Epithelial cell of esophagus (primary cell): ENCODE results near the gene STAB1.

Experiments used
- DNase-seq: peaks from one replicate; pipeline ENCODE4 v3.0.0; 2010; ENCODE audit warnings: low read depth
- H3K4me3 ChIP-seq: 2 replicates; pipeline ENCODE4 v1.5.1; 2011; ENCODE audit warnings: mild to moderate bottlenecking, low read length, control low read depth
- TF ChIP-seq, protein P1 (sequence below): IDR thresholded peaks from 2 replicates; pipeline ENCODE4 v1.5.1; 2011; ENCODE audit warnings: low read depth, mild to moderate bottlenecking, low read length, control low read depth, inconsistent platforms; ENCODE audit not compliant: insufficient read depth; ENCODE audit errors: missing control alignments

The STAB1 gene

DNA sequence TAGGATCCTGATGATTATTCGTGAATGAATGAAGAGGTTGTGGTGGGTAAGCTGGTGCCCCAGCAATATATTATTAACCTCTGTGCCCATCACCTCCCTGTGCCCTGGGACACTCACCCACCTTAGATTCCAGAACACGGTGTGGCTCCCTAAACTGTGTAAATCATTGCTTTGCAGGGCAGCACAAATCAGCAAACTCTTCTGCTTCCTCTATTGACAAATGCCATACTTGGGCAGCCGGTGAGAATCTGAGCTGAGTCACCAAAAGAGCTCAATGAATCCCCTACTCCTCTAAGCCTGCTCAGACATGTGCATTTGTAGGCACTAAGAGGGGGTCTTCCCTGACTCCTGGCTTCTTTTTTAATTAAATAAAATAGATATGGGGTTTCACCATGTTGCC, 57.0 kb downstream of the STAB1 start:
- no peak overlapping the region for H3K4me3 ChIP-seq
- TF ChIP-seq, protein P1, sequence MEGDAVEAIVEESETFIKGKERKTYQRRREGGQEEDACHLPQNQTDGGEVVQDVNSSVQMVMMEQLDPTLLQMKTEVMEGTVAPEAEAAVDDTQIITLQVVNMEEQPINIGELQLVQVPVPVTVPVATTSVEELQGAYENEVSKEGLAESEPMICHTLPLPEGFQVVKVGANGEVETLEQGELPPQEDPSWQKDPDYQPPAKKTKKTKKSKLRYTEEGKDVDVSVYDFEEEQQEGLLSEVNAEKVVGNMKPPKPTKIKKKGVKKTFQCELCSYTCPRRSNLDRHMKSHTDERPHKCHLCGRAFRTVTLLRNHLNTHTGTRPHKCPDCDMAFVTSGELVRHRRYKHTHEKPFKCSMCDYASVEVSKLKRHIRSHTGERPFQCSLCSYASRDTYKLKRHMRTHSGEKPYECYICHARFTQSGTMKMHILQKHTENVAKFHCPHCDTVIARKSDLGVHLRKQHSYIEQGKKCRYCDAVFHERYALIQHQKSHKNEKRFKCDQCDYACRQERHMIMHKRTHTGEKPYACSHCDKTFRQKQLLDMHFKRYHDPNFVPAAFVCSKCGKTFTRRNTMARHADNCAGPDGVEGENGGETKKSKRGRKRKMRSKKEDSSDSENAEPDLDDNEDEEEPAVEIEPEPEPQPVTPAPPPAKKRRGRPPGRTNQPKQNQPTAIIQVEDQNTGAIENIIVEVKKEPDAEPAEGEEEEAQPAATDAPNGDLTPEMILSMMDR = no peak
- DNase-seq = peak; percentile 64

DNA sequence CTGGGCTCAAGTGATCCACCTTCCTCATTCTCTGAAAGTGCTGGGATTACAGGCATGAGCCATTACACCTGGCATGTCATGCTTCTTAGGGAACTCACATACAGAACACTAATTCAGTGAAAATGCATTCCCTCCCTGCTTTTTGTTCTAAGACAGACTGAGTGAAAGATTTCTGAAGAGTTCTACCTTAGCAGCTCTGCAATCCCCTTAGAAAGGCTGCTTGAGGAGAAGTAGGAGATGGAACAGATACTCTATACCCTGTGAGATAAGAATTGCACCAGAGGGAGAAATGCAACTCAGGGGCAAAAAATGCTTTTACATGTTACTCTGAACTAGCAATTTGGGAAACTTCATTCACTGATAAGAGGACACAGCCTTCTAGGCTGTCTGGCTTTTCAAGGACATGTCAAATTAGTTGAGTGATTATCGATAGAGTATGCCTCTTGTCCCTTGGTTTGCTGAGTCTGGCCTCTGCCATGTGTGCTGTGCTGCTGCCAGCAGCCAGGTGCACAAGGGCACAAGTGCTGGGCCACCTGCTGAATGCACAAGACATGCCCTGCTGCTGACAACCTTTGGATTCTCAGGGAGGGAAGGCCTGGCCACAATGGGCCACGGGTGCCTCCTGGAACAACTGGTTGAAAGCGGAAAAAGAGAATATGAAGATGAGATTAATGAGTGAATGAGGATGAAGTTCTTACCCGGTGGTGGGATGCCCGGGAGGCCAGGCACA, 59.1 kb downstream of the STAB1 start:
- no peak overlapping the region for H3K4me3 ChIP-seq
- DNase-seq = no peak
- TF ChIP-seq, protein P1 = no peak

DNA sequence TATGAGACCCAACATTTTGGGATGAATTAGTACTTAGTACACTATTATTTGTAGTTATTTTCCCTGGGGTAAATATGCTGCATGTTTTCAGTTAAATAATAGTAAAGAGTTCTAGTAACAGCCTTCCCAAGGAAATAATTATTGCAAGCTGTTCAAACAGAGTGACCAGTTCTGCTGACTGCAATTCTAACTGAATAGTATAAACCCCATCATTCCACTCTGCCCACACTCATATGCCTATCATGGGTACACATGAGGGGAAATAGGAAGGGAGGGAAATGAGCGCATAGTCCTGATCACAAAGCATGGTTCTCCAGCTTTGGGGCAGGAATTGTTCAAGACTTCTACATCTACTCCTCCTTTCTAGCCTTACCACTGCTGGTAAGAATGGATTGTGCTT, 59.9 kb downstream of the STAB1 start:
- H3K4me3 ChIP-seq = no peak overlapping the region
- no peak for DNase-seq
- TF ChIP-seq, protein P1 = no peak

DNA sequence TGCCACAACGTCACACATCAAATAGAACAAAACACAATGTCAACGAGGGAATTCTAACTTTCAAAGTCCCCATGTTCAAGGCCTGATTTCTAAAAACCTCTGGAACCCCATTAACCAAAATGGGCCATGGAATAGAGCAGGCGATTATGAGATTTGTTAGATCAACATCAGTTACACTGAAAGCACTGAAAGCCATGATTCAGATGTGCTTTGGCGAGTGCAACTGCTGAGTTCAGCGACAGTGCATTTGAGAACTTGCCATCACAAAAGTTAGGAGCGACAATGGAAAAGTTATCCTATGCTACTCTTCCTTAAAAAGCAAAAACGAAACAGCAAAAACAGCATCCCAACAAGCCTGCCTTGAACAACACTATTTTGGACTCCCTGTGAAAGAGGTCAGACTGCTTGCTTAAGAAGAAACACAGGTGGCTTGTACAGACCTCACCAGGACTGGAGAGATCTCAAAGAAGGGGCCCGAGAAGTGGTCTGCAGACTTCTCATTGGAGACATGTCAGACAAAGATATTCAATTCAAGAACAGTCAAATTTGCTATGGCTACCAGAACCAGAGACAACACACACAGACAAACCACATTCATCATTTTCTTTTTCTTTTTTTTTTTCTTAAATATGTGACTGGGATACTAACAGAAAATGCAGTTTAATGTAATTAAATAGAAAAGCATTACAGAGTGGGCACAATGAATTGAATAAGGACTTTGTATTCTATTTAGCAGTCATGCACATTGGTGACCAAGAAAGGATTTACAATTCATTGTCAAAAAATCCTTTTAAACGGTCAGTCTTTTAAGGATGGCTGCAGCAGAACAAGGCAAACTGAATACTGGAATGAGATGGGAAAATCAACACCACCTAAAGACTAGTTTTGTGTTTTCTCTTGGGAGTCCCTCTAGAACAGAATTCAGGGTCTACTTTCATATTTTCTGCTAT, 62.1 kb downstream of the STAB1 start:
- TF ChIP-seq, protein P1 = no peak
- no peak for DNase-seq
- H3K4me3 ChIP-seq = no peak overlapping the region

DNA sequence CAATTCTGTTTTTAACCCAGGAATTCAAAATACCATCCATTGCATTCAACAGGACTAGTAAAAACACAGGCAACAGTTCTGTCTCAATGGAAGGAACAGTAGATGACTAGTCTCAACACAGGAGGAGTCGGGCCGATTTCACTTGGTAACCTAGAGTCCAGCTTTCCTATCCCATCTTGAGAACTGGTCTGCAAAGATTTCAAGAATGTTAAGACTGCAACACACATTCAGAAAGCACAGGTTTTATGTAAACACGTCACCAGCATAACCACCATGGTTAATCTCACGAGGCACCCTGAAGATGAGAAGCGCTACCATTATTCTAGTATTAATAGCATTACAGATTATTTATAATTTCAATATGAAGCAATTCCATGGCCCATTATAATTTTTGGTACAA, 63.3 kb downstream of the STAB1 start:
- no peak overlapping the region for H3K4me3 ChIP-seq
- TF ChIP-seq, protein P1 = no peak
- no peak for DNase-seq

DNA sequence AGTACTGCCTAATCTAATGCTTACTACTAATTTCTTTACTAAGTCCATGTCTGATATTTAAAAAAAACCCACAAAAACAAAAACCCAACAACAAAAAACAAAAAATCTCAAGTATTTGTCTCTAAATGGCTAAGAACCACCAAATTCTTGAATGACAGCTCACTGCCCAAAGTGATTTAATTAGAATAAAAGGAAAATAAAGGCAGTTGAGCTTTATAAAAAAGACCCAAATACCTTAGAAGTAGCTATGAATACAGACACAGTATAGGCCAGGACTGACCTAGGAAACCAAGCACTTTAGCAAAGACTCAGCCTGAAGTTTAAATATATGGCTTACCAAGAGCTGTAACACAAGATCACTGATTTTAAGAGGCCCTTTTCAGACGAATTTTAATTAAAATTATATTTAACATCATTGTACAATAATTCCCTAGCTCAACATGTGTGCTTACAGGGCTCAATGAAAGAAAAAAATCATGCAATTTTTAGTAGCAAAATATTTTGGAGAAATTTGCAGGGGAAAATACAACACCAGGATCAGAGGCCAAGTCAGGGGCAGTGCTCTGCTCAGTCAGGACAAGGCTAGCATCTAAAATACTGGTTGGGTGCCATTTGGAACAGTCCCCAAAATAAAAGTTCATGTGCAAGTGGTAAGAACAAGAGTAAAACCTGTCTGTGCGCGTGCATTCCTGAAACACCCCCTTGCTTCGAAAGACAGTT, 66.0 kb downstream of the STAB1 start:
- TF ChIP-seq, protein P1 = no peak
- DNase-seq = no peak
- H3K4me3 ChIP-seq = no peak overlapping the region
